G401 (cell line): ENCODE data around the gene SGPP2. TPM values are rescaled to one million over a fixed set of nuclear protein-coding genes. Genes with fewer than 3 reads are reported as not detected.
"Not testable (repeated sequence)": the region's sequence is repeated elsewhere in the genome, so short reads cannot be mapped to it uniquely, and the experiment has no call there.

Experiments
- DNase-seq: peaks from one replicate; pipeline ENCODE4 v3.0.0-alpha.2; 2015; ENCODE audit warnings: low spot score
- in situ Hi-C: cut with HindIII; loops from 2 replicates; pipeline ENCODE4 v1.10.0; 2016; ENCODE audit warnings: low sequenced_read_pairs, mixed read lengths
- total RNA-seq: library from RNA; depleted of rRNA; stranded (reverse); fragments of >200 nt; shearing (Covaris generic); gene quantifications from 2 replicates; pipeline ENCODE4 v1.2.3, GENCODE V29; 2014

Gene SGPP2
- total RNA-seq, 1 experiment from 2014 or later: not detected

DNA sequence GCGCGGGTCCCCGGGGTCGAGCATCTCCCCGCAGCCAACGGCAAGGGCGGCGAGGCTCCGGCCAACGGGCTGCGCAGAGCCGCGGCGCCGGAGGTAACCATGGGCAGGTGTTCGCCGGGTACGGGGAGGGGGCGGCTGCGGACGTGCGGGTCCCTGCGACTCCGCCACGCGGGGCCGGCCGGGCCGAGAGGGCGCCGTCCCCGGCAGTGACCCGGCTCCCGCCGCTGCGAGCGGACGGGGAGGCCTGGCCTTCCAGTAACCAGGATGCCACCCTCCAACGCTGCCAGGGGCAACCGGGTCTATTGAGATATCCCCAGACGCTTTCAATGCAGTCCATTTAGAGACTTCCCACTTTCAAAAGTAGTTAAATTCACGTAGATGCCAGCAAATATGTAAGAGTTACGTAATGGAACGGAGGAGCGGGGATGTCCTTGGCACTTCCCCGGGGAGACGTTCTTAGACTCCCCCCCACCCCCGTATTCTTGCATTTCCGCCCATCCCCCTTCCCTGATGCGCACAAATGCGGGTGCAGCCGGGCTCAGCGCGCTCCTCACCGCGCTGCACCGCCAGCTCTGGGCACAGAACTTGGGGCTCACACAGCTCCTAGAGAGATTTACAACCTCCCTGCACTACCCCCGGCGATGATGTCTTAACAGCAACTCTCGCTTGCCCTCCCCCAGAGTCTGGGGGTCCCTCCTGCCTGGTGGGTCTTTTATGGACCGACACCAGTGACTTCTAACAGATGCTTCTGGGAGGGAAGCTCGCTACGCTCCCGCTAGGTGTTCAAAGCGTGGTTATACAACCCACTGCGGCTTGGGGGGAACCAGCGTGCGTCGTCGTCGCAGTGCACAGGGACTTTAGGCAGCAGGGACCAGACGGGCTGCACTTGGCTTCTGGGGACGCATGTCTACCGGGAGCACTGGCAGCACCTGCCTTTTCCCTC lies 657 bp downstream of the SGPP2 start:
- in situ Hi-C loops: no loop called here
- peak; percentile 81 for DNase-seq

DNA sequence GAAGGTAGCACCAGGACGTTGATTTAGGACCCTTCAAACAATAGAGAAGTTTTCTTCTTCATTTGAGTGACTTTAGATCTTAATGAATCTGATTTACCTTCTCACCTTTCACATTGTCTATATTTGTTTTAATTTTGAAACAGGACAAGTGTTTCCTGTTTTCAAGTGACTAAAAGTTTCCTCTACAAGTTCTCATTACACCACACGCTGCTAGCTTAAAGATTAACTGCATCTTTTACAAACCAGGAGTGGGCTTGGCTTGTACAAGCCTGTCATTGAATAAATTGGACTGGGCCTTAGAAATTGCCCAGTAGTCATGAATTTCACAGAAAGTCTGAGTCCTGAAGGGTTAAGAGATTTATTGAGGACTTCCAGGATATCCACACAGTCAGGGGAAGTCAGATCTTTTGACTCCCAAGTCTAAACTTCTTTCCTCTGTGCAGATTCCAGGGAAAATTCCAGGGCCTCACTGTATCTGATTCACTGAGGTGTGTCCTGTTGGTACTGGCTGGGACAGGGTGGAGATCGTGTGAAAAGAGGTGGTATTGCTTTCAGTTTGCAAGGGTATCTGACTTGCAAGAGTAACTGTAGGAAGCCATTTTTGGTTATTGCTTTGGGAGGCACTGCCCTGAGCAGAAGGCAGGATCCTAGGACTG lies 3.4 kb downstream of the SGPP2 start:
- in situ Hi-C loops: no loop called here
- no peak for DNase-seq

DNA sequence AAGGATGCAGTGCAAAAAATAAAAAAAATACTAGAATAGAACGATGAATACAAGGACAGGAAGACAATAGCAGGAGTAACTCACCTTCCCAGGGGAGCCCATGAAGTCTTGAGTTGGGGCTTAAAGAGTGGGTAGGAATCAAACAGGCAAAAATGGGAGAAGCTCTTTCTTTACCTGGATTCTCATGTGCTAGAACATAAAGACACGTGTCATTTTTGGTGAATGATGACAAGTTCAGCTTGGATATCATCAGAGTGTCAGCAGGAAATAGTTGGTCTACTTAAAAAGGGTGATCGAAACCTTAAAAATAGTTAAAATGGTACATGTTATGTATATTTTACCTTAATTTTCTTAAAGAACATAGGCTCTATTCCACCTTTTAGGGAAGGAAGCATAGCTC lies 5.7 kb downstream of the SGPP2 start:
- in situ Hi-C loops: no loop called here
- DNase-seq: no peak

DNA sequence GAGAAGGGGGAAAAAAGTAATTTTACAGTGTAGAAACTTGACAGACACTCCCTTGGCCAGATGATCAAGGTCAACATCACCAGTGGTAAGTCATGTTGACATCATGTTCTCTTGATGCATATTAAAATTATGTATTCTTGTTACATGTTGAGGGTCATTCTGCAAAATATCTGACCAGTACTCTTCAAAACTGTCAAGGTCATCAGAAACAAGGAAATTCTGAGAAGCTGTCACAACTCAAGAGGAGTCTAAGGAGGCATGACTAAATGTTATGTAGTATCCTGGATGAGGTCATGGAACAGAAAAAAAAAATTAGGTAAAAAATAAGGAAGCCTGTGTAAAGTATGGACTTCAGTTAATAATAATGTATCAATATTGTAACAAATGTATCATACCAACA lies 6.3 kb downstream of the SGPP2 start:
- DNase-seq: no peak
- in situ Hi-C loops: no loop called here

DNA sequence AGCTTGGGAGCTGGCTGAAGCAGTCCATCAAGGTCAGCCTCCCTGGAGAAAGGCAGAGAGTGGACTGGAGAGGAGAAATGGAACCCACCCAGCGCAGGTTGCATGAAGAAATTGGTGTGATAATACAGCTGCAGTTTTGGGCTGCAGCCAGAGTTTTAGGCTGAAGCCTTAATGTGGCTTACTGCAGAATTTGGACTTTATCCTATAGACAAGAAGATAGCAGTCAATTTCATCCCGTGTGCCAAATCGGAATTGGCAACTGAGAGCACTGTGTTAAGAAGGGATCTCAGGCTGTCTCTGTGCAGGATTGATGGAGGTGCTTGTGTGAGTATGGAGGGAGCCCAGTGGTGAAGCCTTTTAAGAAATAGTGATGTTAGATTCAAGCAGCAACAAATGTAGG lies 7.5 kb downstream of the SGPP2 start:
- in situ Hi-C loops: no loop called here
- no peak for DNase-seq

DNA sequence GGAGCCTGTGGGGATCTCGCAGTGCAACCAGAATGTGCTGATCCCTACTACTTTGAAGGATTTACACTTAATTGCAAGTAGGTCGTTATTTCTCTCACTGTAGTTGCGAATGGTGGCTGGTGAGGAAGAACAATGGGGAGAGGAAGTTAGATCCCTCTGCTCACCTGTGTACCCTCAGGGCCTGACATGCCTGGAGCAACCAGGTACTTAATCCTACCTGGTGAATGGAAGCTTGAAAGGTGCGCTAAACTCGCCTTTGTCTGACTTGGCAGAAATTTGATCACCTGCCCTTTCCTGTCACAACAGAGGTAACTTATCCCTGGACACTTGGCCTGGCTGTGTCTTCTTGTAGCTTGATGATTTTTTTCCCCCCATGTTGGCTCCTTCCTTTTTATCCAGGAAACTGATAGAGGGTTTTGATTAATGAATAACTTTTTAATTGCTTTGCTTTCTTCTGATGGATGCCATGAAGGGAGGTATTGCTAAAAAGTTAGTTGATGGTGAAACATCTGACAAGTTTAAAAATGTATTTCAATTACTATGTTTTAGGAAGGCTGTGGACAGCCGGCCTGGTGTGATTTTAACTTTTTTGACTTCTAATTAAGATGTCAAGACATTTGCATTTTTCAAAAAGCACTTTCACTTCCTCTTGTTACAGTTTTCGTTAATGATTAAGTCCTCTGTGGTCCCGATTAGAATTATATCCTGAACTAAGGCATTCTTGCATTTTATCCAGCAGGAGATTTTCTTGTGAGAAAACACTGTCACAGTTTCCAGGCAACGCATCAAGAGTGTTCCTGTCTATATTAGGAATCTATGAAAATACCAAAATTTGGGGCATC lies 9.2 kb downstream of the SGPP2 start:
- in situ Hi-C loops: no loop called here
- DNase-seq: no peak

DNA sequence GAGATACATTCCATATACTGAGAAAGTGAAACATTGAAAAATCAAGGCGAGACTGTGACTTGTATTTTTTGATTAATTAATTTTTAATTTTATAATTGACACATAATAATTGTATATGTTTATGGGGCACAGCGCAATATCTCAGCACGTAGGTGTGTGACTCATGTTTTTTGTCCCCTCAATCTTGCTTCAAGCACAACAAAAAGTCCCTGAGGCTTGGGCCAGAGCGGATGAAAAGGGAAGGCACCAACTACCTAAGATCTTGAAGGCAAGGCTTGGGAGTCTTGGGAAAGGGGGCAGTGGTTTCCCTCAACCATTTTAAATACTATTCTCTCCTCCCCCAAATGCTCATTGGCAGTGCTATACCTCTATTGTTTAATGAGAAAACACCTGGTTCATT lies 9.9 kb downstream of the SGPP2 start:
- in situ Hi-C loops: no loop called here
- DNase-seq: no peak

DNA sequence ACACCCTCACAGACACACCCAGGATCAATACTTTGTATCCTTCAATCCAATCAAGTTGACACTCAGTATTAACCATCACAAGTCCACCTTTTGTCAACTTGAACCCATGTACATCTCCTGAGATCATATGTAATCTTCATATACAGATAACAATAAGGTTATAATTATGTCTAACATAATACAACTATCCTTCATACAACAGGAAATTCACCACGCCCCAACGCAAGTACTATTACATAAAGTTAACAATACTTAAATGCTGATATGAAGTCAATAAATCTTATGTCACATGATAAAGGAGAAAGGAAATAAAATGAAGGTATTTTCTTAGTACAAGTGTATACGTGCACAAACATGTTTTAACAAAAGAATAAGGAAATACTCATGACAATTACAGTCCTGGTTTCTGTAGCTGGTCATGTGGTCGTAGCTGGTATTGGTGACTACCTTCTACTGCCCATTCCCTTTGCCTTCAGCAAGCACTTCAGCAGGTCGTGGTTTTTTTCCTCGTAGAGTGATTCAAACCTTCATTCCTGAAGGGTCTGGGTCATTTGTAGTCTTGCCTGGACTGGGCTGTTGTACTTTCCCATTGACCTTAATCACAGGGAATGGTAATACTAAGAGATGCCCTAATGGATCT lies 11.2 kb downstream of the SGPP2 start:
- DNase-seq, in situ Hi-C loops: not testable (repeated sequence)

DNA sequence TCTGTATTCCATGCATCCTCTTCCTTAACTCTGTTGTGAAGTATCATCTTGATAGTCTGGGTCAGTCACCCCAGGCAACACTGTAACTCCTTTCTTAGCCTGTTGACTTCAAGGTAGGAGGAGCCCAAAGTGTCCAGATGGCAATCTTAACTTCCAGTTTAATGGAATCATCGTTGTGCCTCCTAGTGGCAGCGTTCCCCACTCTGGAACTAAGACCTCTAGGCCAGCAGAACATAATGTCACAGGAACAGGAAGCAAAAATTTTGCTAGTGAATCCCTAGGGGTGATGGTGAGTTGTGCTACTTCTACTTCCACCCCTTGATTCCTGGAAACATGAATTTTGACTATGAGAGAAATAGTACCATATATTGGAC lies 11.7 kb downstream of the SGPP2 start:
- in situ Hi-C loops: no loop called here
- DNase-seq: no peak

DNA sequence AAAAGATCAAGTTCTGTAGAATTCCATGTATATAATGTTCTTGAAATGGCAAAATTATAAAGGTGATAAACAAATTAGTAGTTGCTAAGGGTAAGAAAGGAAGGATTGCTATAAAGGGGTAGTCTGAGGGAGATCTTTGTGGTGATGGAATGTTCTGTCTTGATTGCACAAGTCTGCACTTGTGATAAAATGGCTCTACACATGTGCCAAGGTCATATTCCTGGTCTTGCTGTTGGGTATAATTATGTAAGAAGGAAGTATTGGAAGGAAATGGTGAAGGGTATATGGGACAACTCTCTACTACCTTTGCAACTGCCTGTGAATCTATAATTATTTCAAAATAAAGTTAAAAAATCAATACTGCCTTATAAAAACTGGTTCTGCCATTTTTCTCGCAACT lies 15.3 kb downstream of the SGPP2 start:
- in situ Hi-C loops: no loop called here
- DNase-seq: no peak

DNA sequence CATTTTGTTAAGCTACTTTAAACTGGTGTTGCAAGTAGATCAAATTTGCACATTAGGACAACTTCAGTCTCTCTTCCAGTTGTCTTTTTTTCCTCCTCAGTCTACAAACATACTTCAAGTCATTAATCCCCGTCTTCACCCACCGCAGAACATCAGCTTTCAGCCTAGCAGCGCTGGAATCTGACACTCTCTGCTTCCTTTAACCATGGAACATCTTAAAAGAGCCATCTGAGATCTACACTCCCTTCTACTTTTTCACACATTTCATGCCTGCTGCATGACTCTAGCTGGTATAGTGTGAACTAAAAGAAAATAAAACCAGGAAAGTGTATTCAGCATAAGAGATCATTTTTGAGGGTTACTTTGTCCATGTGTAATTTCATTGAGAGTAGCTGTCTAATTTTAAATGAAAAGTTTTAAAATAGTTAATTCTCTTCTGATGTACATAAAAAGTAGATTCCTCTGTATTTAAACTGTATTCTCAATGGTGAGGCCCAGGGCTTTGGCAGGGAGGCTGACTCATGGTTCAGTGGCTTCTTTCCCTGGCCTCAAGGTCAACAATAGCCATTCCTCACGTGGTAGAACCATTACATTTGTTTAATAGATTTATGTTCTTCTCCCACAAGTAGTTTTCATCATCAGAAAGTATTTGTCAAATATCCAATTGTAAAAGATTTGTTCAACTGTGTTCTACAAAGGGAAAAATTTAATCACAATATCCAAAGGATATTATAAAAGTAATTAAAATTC lies 16.5 kb downstream of the SGPP2 start:
- in situ Hi-C loops: no loop called here
- DNase-seq: no peak

DNA sequence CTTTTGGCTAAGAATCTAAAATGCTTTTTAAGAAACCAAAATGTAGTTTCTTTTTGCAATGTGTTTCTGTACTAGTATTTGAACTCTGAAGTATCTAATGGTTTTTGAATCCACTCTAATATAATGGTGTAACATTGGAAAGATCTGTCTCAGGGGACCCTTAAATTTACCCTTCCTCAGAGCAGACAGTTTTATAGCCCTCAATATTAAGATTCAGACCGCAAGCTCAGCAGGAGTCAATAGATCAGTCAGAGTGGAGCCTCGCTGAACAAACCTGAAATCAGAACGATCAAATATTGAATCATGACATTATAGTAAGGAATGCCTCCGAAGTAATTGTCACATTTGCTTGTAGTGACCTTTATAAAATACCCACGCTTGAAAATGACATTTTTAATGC lies 18.3 kb downstream of the SGPP2 start:
- in situ Hi-C loops: no loop called here
- DNase-seq: no peak

DNA sequence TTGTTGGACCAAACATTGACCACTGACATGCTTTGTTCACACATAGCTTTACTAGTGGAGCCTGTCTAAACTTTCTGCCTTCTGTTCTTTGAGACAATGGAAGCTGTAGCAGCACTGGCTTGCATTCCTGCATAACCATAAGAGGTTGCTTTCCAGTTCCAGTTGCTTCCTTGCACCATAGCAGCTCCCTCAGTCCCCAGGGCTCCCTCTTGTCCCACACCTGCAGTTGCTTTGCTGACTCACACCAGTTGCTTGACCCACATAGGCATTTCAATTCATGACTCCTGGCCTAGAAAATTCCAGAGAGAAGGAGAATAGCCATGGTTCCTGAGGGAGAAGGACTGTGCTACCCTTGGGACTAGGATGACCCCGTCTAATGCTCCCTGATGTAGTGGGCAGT lies 20.9 kb downstream of the SGPP2 start:
- in situ Hi-C loops: no loop called here
- DNase-seq: no peak

DNA sequence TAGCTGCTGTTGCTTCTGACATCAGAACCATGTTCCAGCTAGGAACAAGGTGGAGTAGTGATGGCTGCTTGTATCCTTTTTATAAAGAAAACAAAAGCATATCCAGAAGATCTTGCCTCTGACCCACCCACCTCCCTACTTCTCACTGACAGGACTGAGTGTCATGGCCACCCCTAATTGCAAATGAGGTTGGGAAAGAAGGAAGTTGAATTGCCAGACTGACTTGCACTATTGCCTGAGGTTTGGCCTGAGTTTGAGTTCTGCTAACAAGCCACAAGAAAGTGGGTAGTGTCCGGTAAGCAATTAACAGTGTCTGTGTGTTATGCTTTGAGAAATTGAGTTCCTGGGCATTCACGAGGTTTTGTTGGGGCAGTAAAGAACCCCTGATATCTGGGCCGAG lies 22.8 kb downstream of the SGPP2 start:
- DNase-seq: no peak
- in situ Hi-C loops: no loop called here

DNA sequence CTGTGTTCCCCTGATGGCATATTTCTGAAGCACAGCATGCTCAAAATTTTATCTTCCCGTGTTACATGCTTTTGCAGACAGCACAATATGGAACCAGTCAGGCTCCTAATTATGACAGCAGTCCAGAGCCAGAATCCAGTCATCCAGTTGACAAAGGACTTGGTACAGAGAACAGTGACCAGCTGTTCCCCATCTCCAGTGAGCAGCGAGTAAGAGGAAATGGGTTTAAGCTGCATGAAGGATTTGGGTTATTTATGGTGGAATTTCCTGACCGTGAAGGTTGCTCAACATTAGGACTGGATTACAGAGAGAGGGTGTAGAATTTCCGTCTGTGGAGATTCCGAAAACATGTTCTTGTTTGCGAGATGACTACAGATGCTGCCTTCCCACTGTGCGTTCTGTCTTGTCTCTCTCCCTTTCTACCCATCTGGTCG lies 24.4 kb downstream of the SGPP2 start:
- peak; percentile 42 for DNase-seq
- in situ Hi-C loops: no loop called here

DNA sequence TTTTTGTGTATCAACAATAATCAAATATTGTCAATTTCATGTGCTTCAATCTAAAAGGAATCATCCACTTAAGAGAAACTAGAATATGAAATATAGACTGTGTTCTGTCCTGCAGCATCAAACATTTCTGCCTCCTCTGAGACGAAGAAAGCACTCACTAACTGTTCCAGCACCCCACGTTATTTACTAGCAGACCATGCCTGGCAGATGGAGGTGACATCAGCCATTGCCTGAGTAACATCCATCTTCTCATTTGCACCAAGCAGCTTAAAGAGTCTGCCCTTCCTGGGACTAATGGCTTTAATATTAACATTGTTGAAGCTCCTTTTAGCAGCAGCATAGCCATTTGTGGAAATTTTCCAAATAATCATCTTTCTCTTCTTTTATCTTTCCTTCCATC lies 25.7 kb downstream of the SGPP2 start:
- DNase-seq: peak; percentile 75
- in situ Hi-C loops: no loop called here

DNA sequence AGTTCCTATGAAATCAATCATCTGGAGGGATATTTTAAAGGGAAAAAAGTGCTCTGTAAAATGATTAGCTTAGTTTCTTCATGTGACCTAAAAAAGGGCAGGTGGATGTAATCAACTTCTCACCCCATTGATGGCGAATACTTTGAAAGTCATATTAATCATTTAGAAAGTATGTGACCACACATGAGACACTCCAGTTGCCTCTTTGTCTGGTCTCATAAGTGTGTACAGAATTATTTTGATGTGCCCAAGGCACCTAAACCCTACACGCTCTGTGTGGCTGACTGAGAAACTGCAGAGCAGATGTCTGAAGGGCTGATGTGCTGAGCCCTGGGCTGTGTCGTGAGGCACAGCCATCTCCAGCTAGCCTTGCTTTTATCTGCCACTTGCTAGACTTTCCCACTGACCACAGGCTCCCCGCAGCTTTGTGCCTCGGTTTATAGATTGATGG lies 26.9 kb downstream of the SGPP2 start:
- no peak for DNase-seq
- in situ Hi-C loops: no loop called here

DNA sequence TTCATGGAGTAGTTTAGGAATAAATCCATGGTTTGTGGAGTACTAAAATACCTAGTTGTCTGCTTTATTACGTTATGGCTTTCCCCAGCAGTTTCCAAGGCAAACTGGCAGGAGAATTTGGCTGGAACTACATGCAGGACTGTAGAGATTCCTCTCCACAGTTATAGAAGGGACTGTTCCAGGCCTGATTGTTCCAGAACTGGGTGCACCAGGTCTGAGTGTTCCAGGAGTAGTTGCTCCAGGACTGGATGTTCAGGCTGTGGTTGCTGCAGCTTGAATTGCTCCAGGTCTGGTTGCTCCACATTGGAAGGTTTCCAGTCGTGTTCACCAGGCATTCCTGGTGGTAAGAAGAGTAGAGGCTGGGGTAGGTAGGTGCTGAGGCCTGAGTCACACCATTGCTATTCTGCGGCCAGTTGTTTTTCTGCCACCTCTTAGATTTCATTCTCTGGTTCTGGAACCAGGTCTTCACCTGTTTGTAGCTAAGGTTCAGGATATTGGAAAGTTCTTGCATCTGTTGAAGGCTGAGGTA lies 28.1 kb downstream of the SGPP2 start:
- in situ Hi-C loops: no loop called here
- DNase-seq: no peak
